ENCODE data around the gene PHF2. TPM values are rescaled to one million over a fixed set of nuclear protein-coding genes. Genes with fewer than 3 reads are reported as not detected.

Gene PHF2
- total RNA-seq, 1 donor from 2014 or later, result 36.5 TPM

DNA sequence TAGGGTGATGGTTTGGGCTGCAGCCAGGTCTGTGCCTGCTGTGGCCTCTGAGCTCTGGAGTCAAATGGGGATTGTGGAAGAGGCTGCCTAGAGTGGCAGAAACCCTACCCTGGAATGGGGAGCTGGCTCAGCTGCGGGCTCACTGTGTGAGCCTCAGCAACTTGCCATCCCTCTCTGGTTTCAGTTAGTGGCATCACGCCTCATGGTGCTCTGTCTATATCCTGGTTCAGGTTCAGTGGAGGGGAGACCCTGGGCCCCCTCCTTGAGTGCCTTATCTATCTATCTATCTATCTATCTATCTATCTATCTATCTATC is 132.6 kb downstream of the PHF2 start:
- Mint-ChIP-seq H3K27me3 (peaks cover 7% of the 10 kb centered on the region), H3K36me3 (ENCODE audit: insufficient read depth) (no peaks in the 10 kb centered on the region), H3K27ac (no peak overlapping the region), H3K4me1 (ENCODE audit: low read depth) (no peaks in the 10 kb centered on the region), H3K9me3 (ENCODE audit: low read depth) (peaks cover 3% of the 10 kb centered on the region), H3K4me3 (ENCODE audit: low read depth) (no peak overlapping the region)
- no peak for DNase-seq (ENCODE audit: low spot score, unreplicated experiment)
- TF ChIP-seq, protein P1, sequence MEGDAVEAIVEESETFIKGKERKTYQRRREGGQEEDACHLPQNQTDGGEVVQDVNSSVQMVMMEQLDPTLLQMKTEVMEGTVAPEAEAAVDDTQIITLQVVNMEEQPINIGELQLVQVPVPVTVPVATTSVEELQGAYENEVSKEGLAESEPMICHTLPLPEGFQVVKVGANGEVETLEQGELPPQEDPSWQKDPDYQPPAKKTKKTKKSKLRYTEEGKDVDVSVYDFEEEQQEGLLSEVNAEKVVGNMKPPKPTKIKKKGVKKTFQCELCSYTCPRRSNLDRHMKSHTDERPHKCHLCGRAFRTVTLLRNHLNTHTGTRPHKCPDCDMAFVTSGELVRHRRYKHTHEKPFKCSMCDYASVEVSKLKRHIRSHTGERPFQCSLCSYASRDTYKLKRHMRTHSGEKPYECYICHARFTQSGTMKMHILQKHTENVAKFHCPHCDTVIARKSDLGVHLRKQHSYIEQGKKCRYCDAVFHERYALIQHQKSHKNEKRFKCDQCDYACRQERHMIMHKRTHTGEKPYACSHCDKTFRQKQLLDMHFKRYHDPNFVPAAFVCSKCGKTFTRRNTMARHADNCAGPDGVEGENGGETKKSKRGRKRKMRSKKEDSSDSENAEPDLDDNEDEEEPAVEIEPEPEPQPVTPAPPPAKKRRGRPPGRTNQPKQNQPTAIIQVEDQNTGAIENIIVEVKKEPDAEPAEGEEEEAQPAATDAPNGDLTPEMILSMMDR (IDR thresholded peaks at IDR 0.05; ENCODE audit: unreplicated experiment), result no peak

DNA sequence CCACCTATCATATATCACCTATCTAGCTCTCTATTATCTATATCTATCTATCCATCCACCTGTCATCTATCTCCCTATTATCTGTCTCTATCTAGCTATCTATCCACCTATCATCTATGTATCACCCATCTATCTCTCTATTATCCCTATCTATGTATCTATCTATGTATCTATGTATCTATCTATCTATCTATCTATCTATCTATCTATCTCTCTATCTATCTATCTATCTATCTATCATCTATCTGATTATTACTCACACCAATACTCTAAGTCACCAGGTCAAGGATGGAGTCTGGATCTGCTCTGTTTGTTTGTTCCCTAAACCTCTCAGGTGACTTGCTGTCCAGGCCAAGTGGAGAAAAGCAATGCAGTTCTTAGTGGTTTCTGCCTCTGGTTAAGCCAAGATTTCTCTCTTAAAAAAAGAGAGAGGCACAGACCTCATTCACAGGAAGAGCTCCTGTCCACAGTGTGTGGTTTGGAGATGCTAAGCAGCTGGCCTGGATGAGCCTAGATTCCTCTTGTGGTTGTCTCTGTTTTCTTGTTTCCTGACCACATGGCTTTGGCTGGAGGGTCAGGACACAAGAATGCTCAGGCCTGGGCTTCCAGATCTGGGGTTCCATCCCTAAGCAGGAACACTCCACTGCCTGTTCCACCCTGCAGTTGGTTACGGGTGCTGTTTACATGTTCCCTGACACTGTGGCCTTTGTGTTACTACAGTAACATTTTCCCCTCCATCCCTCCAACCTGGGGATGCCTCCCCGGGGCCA is 133.4 kb downstream of the PHF2 start:
- Mint-ChIP-seq H3K4me1 (ENCODE audit: low read depth) (no peaks in the 10 kb centered on the region), H3K4me3 (ENCODE audit: low read depth) (no peak overlapping the region), H3K9me3 (ENCODE audit: low read depth) (no peaks in the 10 kb centered on the region), H3K27ac (no peak overlapping the region), H3K27me3 (peaks cover 7% of the 10 kb centered on the region), H3K36me3 (ENCODE audit: insufficient read depth) (no peaks in the 10 kb centered on the region)
- TF ChIP-seq, protein P1 (IDR thresholded peaks at IDR 0.05; ENCODE audit: unreplicated experiment), result no peak
- DNase-seq (ENCODE audit: low spot score, unreplicated experiment), result no peak

DNA sequence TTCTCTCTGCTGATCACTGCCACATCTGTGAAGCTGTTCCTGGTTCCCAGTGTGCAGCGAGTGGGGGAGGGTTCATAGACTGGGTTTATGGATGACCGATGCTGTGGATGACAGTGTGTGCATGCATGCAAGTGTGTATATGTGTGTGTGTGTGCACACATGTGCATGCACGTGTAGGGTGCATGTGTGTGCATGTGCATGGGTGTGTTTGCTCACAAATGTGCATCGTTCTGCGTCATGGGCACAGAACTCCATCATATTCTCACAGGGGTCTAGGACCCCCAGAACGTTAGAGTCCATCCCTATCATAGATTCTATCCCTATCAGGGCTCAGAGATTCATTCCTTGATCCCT is 134.0 kb downstream of the PHF2 start:
- Mint-ChIP-seq H3K27ac (no peak overlapping the region), H3K27me3 (peaks cover 10% of the 10 kb centered on the region), H3K9me3 (ENCODE audit: low read depth) (no peaks in the 10 kb centered on the region), H3K4me1 (ENCODE audit: low read depth) (no peaks in the 10 kb centered on the region), H3K4me3 (ENCODE audit: low read depth) (no peak overlapping the region), H3K36me3 (ENCODE audit: insufficient read depth) (no peaks in the 10 kb centered on the region)
- no peak for DNase-seq (ENCODE audit: low spot score, unreplicated experiment)
- TF ChIP-seq, protein P1 (IDR thresholded peaks at IDR 0.05; ENCODE audit: unreplicated experiment), result no peak

DNA sequence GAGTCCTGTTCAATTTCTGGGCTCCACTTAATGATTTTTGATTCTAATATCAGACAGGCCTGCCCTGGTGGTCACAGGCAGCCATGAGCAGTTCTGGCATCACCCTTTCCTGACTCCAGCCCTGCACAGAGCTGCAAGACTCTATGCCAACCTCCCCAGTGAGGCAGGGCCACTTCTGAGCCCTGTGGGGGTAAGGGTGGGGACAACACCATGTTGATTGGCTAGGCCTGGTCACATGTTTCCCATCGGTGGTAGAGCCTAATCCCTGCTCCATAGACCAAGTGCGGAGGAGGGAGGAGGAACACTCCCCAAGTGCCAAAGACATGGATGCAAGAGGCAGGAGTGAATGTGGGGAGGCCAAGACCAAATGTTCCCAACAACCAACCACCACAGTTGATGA is 134.6 kb downstream of the PHF2 start:
- Mint-ChIP-seq H3K4me1 (ENCODE audit: low read depth) (no peaks in the 10 kb centered on the region), H3K36me3 (ENCODE audit: insufficient read depth) (no peaks in the 10 kb centered on the region), H3K27me3 (peaks cover 11% of the 10 kb centered on the region), H3K9me3 (ENCODE audit: low read depth) (no peaks in the 10 kb centered on the region), H3K4me3 (ENCODE audit: low read depth) (no peak overlapping the region), H3K27ac (no peak overlapping the region)
- TF ChIP-seq, protein P1 (IDR thresholded peaks at IDR 0.05; ENCODE audit: unreplicated experiment), result no peak
- DNase-seq (ENCODE audit: low spot score, unreplicated experiment), result no peak

DNA sequence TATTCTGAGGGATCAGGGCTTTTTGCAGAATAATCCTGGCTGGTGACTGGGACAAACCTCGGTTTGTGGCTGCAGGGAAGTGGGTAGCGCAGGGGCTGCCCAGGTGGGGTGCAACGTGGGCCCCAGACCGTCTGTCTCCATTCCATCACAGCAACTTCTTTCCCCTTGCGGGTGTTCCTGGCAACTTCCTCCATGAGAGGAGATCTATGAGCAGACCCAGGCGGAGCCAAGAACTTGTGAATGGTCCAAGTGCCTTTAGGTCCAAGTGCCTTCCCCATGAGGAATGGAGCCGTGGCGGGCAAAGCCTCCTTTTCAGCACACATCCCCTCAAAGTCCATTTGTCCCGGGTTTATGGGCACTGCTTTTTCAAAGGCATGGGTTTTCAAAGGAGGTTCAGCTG is 136.5 kb downstream of the PHF2 start:
- TF ChIP-seq, protein P1 (IDR thresholded peaks at IDR 0.05; ENCODE audit: unreplicated experiment), result no peak
- DNase-seq (ENCODE audit: low spot score, unreplicated experiment), result no peak

More for the DNA sequence above, 136.5 kb downstream of the PHF2 start:
- no peak overlapping the region for H3K4me3 Mint-ChIP-seq (ENCODE audit: low read depth)
- no peaks in the 10 kb centered on the region for H3K4me1 Mint-ChIP-seq (ENCODE audit: low read depth)
- H3K27me3 Mint-ChIP-seq, result peaks cover 11% of the 10 kb centered on the region
- H3K36me3 Mint-ChIP-seq (ENCODE audit: insufficient read depth), result no peaks in the 10 kb centered on the region
- no peak overlapping the region for H3K27ac Mint-ChIP-seq
- no peaks in the 10 kb centered on the region for H3K9me3 Mint-ChIP-seq (ENCODE audit: low read depth)
